ENCODE results near the gene NXN. TPM values are rescaled to one million over a fixed set of nuclear protein-coding genes. Genes with fewer than 3 reads are reported as not detected.

The NXN gene
- total and polyA plus RNA-seq, 2 donors (not counting 1 experiment from before 2014, with no cell fraction given) = 0.04 to 0.17 TPM

DNA sequence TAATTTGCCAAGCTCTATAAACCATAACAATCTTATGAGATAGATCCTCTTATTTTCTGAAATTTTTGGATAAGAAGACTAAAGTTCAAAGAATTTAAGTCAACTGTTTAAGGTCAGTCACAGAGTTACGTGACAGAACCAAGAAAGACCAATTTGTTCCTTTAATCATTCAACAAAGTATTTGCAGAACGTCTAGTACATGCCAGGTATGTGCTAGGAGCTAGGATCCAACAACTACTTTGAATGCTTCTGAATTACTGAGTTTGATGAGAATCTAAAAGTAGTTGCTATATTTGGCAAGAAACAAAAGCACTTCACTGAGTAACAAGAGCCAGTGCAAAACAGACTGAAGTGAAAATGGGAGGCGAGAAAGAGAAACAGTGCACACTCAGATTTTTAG is 212.5 kb downstream of the NXN start:
- Mint-ChIP-seq H3K27me3 (no peaks in the 10 kb centered on the region), H3K4me1 (no peaks in the 10 kb centered on the region), H3K9me3 (ENCODE audit: insufficient read depth) (no peaks in the 10 kb centered on the region), H3K27ac (no peak overlapping the region), H3K4me3 (no peak overlapping the region)
- POLR2A ChIA-PET = no interaction called here
- Histone ChIP-seq H3K9me3 (ENCODE audit: control extremely low read depth in 1 of 3, control insufficient read depth in 2 of 3, insufficient read depth in 1 of 3, low read length in 2 of 3) (no peaks in the 10 kb centered on the region), H3K4me2 (replicated peaks; ENCODE audit: low read depth, low read length, poor library complexity, severe bottlenecking) (no peak overlapping the region), H2AFZ (ENCODE audit: insufficient read depth, low read depth, low read length, poor library complexity, severe bottlenecking) (no peak overlapping the region), H3K27me3 (replicated peaks in 1 of 4; ENCODE audit: control extremely low read depth in 1 of 4, control insufficient read depth in 3 of 4, insufficient read depth in 4 of 4, low read length in 3 of 4) (no peaks in the 10 kb centered on the region), H4K20me1 (ENCODE audit: control insufficient read depth, insufficient read depth, low read length, poor library complexity, severe bottlenecking) (no peaks in the 10 kb centered on the region), H3K36me3 (replicated peaks in 1 of 2; ENCODE audit: control extremely low read depth in 1 of 2, control insufficient read depth in 1 of 2, extremely low read depth in 1 of 2, insufficient read depth in 2 of 2, low read length in 1 of 2) (peaks cover 14 to 57% of the 10 kb centered on the region in 2 experiments), H3K4me3 (ENCODE audit: control extremely low read depth in 1 of 5, extremely low read depth in 1 of 5, insufficient read depth in 1 of 5, low read depth in 2 of 5, low read length in 4 of 5) (no peak overlapping the region), H3K9ac (ENCODE audit: low read length) (no peak overlapping the region), H3K79me2 (ENCODE audit: control insufficient read depth, insufficient read depth, low read length) (no peaks in the 10 kb centered on the region), H3K27ac (ENCODE audit: low read length in 2 of 2) (no peak overlapping the region), H3K4me1 (ENCODE audit: control insufficient read depth in 2 of 2, insufficient read depth in 2 of 2, low read length in 2 of 2) (no peaks in the 10 kb centered on the region)
- ATAC-seq (ENCODE audit: low read depth) = no peak
- 85% methylated on average over 1 of the region's 3 CpGs for WGBS (ENCODE audit: insufficient coverage)
- no peak for TF ChIP-seq CTCF (IDR thresholded peaks at IDR 0.05)
- TF ChIP-seq EZH2 (IDR thresholded peaks at IDR 0.05; ENCODE audit: borderline replicate concordance, insufficient read depth, low read depth, low read length, poor library complexity, severe bottlenecking) = no peak
- no peak for DNase-seq
- intact Hi-C loops (cut with micrococcal nuclease) = no loop called here
- CTCF ChIA-PET = no interaction called here

- WGBS (ENCODE audit: insufficient coverage) = 97% methylated on average over 9 of the region's 9 CpGs
- H3K4me1 Mint-ChIP-seq = no peaks in the 10 kb centered on the region
- no peaks in the 10 kb centered on the region for H3K27me3 ChIP-seq (replicated peaks in 1 of 4; ENCODE audit: control extremely low read depth in 1 of 4, control insufficient read depth in 3 of 4, insufficient read depth in 4 of 4, low read length in 3 of 4)
- POLR2A ChIA-PET = no interaction called here
- H3K9me3 Mint-ChIP-seq (ENCODE audit: insufficient read depth) = no peaks in the 10 kb centered on the region
- CTCF ChIA-PET = no interaction called here
- no peak overlapping the region for H3K9ac ChIP-seq (ENCODE audit: low read length)
- no peaks in the 10 kb centered on the region for H3K4me1 ChIP-seq (ENCODE audit: control insufficient read depth in 2 of 2, insufficient read depth in 2 of 2, low read length in 2 of 2)
- no peaks in the 10 kb centered on the region for H3K9me3 ChIP-seq (ENCODE audit: control extremely low read depth in 1 of 3, control insufficient read depth in 2 of 3, insufficient read depth in 1 of 3, low read length in 2 of 3)
- no peaks in the 10 kb centered on the region for H4K20me1 ChIP-seq (ENCODE audit: control insufficient read depth, insufficient read depth, low read length, poor library complexity, severe bottlenecking)
- ATAC-seq (ENCODE audit: low read depth) (no peak), DNase-seq (no peak)
- H3K36me3 ChIP-seq (replicated peaks in 1 of 2; ENCODE audit: control extremely low read depth in 1 of 2, control insufficient read depth in 1 of 2, extremely low read depth in 1 of 2, insufficient read depth in 2 of 2, low read length in 1 of 2) = peaks cover 0 to 31% of the 10 kb centered on the region in 2 experiments
- no peak for TF ChIP-seq EZH2 (IDR thresholded peaks at IDR 0.05; ENCODE audit: borderline replicate concordance, insufficient read depth, low read depth, low read length, poor library complexity, severe bottlenecking)
- no peak for TF ChIP-seq CTCF (IDR thresholded peaks at IDR 0.05)
- no peaks in the 10 kb centered on the region for H3K27me3 Mint-ChIP-seq
- no peak overlapping the region for H3K27ac Mint-ChIP-seq
- H3K4me2 ChIP-seq (replicated peaks; ENCODE audit: low read depth, low read length, poor library complexity, severe bottlenecking) = no peak overlapping the region
- no peaks in the 10 kb centered on the region for H3K79me2 ChIP-seq (ENCODE audit: control insufficient read depth, insufficient read depth, low read length)
- H2AFZ ChIP-seq (ENCODE audit: insufficient read depth, low read depth, low read length, poor library complexity, severe bottlenecking) = no peak overlapping the region
- intact Hi-C loops (cut with micrococcal nuclease) = no loop called here
- H3K4me3 ChIP-seq (ENCODE audit: control extremely low read depth in 1 of 5, extremely low read depth in 1 of 5, insufficient read depth in 1 of 5, low read depth in 2 of 5, low read length in 4 of 5) = no peak overlapping the region
- H3K27ac ChIP-seq (ENCODE audit: low read length in 2 of 2) = no peak overlapping the region
- H3K4me3 Mint-ChIP-seq = no peak overlapping the region
Measured at GRCh38 chr17:760371-760770, 219.2 kb downstream of the NXN start.

All from B cell (primary cell).